Smooth muscle cell (in vitro differentiated cells): ENCODE results near the gene ZNF644. TPM values are rescaled to one million over a fixed set of nuclear protein-coding genes. Genes with fewer than 3 reads are reported as not detected.

Experiments used
- DNase-seq: peaks from one replicate; lab custom pipeline; 2025; ENCODE audit not compliant: unreplicated experiment; lab: John Stamatoyannopoulos, UW
- H2AFZ ChIP-seq: fragments of 200-600 bp; sonication (generic); 2 replicates; pipeline ENCODE4 v1.6.0; 2016; ENCODE audit warnings: antibody characterized with exemption, low read depth, mild to moderate bottlenecking
- H3F3A ChIP-seq: fragments of 200-600 bp; sonication (generic); 2 replicates; pipeline ENCODE4 v1.6.0; 2017; ENCODE audit warnings: antibody characterized with exemption, low read depth
- H3K27ac ChIP-seq: fragments of 200-600 bp; sonication (generic); 2 replicates; pipeline ENCODE4 v1.5.1; 2016; ENCODE audit warnings: low read depth, mild to moderate bottlenecking
- H3K27me3 ChIP-seq: fragments of 200-600 bp; sonication (generic); 2 replicates; pipeline ENCODE4 v1.6.1; 2016; ENCODE audit warnings: low read depth, mild to moderate bottlenecking
- H3K36me3 ChIP-seq: fragments of 200-600 bp; sonication (generic); 2 replicates; pipeline ENCODE4 v1.5.1; 2016; ENCODE audit warnings: low read depth
- H3K4me1 ChIP-seq: fragments of 200-600 bp; sonication (generic); 2 replicates; pipeline ENCODE4 v1.5.1; 2016; ENCODE audit warnings: low read depth
- H3K4me2 ChIP-seq: fragments of 200-600 bp; sonication (generic); 2 replicates; pipeline ENCODE4 v1.6.0; 2016; ENCODE audit warnings: mild to moderate bottlenecking
- H3K4me3 ChIP-seq: fragments of 200-600 bp; sonication (generic); 2 replicates; pipeline ENCODE4 v1.5.1; 2016; ENCODE audit warnings: mild to moderate bottlenecking
- H3K79me2 ChIP-seq: fragments of 200-600 bp; sonication (generic); 2 replicates; pipeline ENCODE4 v1.6.0; 2016; ENCODE audit warnings: low read depth, mild to moderate bottlenecking
- H3K9ac ChIP-seq: fragments of 200-600 bp; sonication (generic); 2 replicates; pipeline ENCODE4 v1.6.0; 2016; ENCODE audit warnings: low read depth
- H3K9me3 ChIP-seq: fragments of 200-600 bp; sonication (generic); replicated peaks from 2 replicates; pipeline ENCODE4 v1.5.1; 2016; ENCODE audit warnings: low read depth
- H4K20me1 ChIP-seq: fragments of 200-600 bp; sonication (generic); 2 replicates; pipeline ENCODE4 v1.6.0; 2016; ENCODE audit warnings: low read depth
- WGBS: methylation state at CpG from one replicate; pipeline ENCODE4 v1.1.7; 2016; ENCODE audit warnings: low lambda C conversion rate; 5-methylcytosine and 5-hydroxymethylcytosine counted together
- polyA plus RNA-seq: library from polyadenylated mRNA; unstranded; fragments of >200 nt; fragmentation: Nextera tagmentation; extraction: Ambion mirVana; gene quantifications from 2 replicates; pipeline ENCODE4 v1.2.1, GENCODE V29; 2016
- total RNA-seq: library from RNA; depleted of rRNA; stranded (reverse); fragments of >200 nt; gene quantifications from 2 replicates; pipeline ENCODE4 v1.2.3, GENCODE V29; 2014
- TF ChIP-seq, protein P1 (sequence below): fragments of 200-600 bp; sonication (generic); IDR thresholded peaks from 2 replicates; pipeline ENCODE4 v1.5.1; 2017; ENCODE audit warnings: borderline replicate concordance, mild to moderate bottlenecking, antibody characterized with exemption; ENCODE audit not compliant: insufficient read depth, poor library complexity, severe bottlenecking

ZNF644 gene
- total and polyA plus RNA-seq, 2 experiments from 2014 or later, result 22.9 to 102 TPM

DNA sequence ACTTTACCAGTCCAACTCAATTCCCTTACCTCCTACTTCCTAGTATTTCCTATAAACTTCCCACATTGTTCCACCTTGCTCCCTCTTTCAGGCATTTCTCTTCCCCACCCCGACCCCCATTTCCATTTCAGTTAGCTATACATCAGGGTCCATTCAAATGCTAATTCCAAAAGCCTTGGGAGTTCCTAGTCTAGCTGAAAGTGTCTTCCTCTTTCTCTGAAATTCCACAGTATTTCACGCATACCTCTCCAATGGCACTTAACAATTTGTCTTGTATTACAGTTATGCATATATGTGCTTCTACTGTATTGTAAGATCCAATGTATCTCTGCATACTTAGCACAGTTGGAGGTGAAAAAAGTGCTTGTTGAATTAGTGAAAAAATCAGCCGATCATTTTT lies 94.9 kb downstream of the ZNF644 start:
- Histone ChIP-seq H2AFZ (no peak overlapping the region), H3K9ac (no peak overlapping the region), H4K20me1 (peaks cover 98% of the 10 kb centered on the region), H3K27me3 (no peaks in the 10 kb centered on the region), H3K4me3 (no peak overlapping the region), H3K79me2 (peaks cover 91% of the 10 kb centered on the region), H3K9me3 (no peaks in the 10 kb centered on the region), H3K36me3 (no peaks in the 10 kb centered on the region), H3K27ac (no peak overlapping the region), H3K4me2 (no peak overlapping the region), H3K4me1 (peaks cover 35% of the 10 kb centered on the region), H3F3A (no peaks in the 10 kb centered on the region)
- 56% methylated on average over 3 of the region's 3 CpGs for WGBS
- TF ChIP-seq, protein P1, sequence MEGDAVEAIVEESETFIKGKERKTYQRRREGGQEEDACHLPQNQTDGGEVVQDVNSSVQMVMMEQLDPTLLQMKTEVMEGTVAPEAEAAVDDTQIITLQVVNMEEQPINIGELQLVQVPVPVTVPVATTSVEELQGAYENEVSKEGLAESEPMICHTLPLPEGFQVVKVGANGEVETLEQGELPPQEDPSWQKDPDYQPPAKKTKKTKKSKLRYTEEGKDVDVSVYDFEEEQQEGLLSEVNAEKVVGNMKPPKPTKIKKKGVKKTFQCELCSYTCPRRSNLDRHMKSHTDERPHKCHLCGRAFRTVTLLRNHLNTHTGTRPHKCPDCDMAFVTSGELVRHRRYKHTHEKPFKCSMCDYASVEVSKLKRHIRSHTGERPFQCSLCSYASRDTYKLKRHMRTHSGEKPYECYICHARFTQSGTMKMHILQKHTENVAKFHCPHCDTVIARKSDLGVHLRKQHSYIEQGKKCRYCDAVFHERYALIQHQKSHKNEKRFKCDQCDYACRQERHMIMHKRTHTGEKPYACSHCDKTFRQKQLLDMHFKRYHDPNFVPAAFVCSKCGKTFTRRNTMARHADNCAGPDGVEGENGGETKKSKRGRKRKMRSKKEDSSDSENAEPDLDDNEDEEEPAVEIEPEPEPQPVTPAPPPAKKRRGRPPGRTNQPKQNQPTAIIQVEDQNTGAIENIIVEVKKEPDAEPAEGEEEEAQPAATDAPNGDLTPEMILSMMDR, result no peak
- no peak for DNase-seq

- Histone ChIP-seq H2AFZ (no peak overlapping the region), H3K27ac (no peak overlapping the region), H3K79me2 (peaks cover 91% of the 10 kb centered on the region), H3K27me3 (no peaks in the 10 kb centered on the region), H3K9ac (no peak overlapping the region), H3K4me2 (no peak overlapping the region), H3F3A (no peaks in the 10 kb centered on the region), H3K4me3 (no peak overlapping the region), H4K20me1 (peaks cover 98% of the 10 kb centered on the region), H3K4me1 (peaks cover 35% of the 10 kb centered on the region), H3K9me3 (no peaks in the 10 kb centered on the region), H3K36me3 (no peaks in the 10 kb centered on the region)
- no peak for DNase-seq
- WGBS, result 71% methylated on average over 1 of the region's 1 CpG
- TF ChIP-seq, protein P1, result no peak
Measured at GRCh38 chr1:90925928-90926869, 95.6 kb downstream of the ZNF644 start.

DNA sequence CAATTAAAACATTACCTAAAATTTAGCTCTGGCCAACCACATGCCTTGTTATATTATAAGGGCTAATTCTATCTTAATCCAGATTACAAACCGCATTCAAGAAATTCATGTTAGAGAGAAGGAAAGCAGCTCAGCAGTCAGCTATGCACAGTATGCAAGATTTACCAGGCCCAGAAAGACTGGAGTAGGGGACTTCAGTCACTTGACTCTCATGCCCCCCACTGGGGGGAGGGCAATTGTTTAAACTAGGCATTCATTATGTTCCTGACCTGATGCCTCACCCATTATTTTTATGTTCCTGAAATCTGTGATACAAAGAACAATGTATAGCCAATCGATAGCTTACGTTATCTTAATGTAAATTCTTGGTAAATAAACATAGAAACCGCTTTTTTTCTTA lies 96.9 kb downstream of the ZNF644 start:
- no peaks in the 10 kb centered on the region for H3K9me3 ChIP-seq
- TF ChIP-seq, protein P1, result no peak
- H3K9ac ChIP-seq, result no peak overlapping the region
- H3K4me2 ChIP-seq, result peak overlapping the region; percentile 1
- H3K27ac ChIP-seq, result no peak overlapping the region
- H3K36me3 ChIP-seq, result no peaks in the 10 kb centered on the region
- no peak overlapping the region for H3K4me3 ChIP-seq
- no peak for DNase-seq
- no peaks in the 10 kb centered on the region for H3F3A ChIP-seq
- peaks cover 39% of the 10 kb centered on the region for H3K4me1 ChIP-seq
- H4K20me1 ChIP-seq, result peaks cover 98% of the 10 kb centered on the region
- H3K27me3 ChIP-seq, result no peaks in the 10 kb centered on the region
- peaks cover 91% of the 10 kb centered on the region for H3K79me2 ChIP-seq
- no peak overlapping the region for H2AFZ ChIP-seq
- WGBS, result 66% methylated on average over 4 of the region's 4 CpGs
